Measurements from ENCODE around the gene GOLT1B.
A peak's percentile ranks its signal among the peaks of the same experiment; 100 is the strongest.

GOLT1B gene

DNA sequence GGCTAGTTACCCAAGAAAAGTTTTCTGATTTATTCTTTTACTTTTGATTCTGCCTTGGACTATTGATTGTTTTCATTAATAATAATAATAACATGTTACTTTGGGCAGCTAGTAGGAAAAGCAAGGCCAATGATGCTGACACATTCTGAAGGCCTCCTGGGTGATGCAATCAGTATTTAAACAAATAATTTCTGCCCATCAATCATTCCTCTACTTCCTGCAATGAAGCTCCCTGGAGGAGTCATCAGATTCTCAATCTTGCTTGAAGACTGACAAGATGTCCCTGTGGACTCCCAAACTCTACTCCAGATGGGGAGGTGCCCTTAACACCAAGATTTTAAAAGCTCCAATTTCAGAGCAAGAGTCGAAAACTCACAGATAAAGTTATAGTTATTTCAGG lies 24.5 kb downstream of the GOLT1B start, which contains the start of gene SPX:
SPX (plus strand) TSS at position 244 of the 400 bp plus-strand sequence. CDS start 177 bp downstream, outside the sequence.
- no peak for DNase-seq

DNA sequence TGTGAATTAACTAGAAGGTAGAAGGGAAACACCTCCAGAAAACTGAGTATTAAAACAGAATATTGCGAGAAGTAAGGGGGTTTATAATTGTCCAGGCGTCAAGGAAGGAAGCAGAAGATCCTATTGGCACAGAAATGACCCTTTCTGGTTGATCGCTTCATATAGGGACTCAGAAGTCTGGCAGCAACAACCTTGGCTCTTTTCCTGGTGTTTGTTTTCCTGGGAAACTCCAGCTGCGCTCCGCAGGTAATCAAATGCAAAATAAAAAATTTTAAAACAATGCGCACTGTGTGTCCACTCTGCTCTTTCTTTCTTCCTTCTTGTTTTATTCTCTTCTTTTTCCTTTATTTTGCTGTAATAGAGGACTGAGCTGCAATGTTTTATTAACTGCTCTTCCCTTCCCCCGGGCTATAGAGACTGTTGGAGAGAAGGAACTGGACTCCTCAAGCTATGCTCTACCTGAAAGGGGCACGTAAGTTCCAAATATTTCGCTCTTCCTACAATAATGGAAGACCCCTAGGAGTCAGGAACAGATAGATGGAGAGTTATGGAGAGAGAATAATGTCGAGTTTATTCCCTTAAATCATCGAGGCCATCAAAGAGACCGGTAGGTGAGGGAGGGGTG lies 25.2 kb downstream of the GOLT1B start:
- no peak for DNase-seq

DNA sequence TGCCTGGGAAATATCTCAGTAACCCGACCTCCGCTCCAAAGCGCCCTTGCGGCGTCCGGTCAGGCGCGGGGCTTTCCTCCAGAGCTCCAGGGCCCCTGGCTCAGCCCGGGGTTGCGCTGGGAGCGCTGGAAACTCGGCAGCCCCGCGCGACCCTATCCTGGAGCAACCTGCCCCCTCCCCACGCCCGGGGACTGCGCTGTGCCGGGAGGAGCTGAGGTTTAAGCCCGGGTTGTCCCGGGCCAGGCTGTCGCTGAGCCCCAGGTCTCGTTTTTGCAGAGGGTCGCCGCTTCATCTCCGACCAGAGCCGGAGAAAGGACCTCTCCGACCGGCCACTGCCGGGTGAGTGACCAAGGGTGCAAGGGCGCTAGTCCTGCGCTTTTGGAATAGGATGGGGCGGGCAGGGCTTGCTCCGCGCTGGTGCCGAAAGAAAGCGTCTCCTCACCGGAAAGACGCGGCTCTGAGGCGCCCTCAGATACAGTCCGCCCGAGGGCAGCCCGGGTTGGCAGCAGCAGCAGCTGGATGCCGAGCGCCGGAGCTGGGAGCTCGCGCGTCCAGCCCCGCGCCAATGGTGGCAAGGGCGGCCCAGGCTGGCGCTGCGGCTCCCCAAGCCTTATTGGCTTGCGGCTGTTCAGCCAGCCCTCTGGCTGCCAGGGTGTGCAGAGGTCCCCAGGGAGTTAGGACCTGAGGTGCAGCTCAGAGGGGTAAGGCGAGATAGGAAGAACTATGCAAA lies 26.0 kb downstream of the GOLT1B start:
- peak; percentile 21 for DNase-seq

DNA sequence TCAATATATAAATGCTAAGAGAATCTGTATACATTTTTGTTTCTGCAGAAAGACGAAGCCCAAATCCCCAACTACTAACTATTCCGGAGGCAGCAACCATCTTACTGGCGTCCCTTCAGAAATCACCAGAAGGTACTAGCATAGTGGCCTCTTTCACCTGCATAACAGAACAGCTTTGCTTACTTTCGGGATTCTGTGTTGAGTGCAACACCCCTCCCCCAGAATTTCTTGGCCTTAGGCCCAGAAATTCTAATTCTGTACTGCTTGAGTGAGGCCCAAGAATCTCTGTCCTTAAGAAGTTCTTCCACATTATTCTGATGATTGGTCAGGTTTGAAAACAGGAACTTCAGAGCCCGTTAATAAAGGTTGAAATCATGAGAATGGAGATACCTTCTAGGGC lies 27.4 kb downstream of the GOLT1B start:
- DNase-seq: no peak

DNA sequence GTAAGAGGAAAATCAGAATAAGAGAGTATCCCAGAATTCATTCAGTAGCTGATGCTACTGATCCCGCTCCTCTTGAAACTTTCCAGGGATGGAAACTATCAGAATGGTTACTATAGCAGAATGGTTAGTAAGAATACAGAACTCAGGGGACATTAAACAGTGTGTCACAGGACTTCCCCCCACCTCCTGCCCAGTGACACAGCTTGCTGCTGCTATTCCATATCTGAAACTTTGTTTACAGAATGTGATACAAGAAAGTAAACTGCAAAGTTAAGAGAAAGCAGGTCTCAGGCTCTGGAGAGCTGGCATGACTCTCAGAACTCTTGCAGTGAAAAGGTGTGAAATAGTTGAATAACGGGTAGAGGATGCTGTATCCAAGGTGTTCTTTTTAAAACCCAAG lies 27.9 kb downstream of the GOLT1B start:
- no peak for DNase-seq

DNA sequence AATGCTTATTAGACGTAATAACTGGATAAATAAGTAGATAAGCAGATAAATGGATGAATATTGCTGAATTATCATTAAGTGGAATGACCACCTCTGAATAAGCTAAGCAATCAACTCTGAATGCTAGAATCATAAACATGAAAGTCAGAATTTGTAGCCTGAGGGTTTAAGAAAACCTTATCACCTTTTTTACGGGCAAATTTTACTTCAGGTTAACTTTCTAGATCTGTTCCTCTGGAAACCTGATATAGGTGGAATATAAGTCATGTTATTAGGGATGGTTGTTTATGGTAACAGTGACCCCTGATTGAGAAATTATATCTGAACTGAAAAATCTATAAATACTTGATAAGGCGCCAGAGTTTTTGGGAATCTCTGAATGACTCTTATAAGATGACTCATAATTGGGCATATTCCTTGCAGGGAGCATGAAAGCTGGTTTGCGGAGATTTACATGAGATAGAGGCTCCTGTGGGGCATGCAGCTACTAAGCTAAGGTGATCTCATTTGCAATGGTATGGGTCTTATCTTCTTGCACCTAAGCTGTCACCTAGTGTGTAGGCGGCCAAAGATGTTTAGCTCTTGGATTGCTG lies 36.6 kb downstream of the GOLT1B start:
- DNase-seq: no peak

DNA sequence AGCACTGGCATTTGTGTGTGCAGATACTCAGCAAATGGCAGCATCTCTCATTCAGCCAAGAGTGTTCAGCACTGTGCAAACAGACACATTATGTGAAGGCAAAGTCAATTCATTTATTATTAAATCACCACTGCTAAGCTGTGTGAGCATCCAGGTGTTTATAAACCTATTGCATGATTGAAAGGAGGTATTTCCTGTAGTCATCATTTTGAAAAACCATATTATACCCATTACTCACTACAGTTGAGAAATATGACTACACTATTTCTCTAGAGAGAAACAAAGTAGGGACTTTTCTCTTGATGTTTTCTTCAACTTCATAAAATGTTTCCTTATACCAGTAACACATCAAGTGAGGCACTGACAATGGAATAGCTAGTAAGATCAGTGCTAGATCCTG lies 38.2 kb downstream of the GOLT1B start:
- DNase-seq: no peak

DNA sequence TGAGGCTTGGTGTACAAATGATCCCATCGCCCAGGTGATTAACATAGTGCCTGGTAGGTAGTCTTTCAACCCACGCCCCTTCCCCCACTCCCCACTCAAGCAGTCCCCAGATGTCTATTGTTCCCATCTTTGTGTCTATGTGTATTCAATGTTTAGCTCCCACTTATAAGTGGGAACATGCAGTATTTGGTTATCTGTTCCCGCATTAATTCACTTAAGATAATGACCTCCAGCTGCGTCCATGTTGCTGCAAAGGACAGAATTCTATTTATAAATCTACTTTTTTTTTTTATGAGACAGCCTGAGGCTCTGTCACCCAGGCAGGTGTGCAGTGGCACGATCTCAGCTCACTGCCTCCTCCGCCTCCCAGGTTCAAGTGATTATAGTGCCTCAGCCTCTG lies 40.2 kb downstream of the GOLT1B start:
- DNase-seq: no peak

DNA sequence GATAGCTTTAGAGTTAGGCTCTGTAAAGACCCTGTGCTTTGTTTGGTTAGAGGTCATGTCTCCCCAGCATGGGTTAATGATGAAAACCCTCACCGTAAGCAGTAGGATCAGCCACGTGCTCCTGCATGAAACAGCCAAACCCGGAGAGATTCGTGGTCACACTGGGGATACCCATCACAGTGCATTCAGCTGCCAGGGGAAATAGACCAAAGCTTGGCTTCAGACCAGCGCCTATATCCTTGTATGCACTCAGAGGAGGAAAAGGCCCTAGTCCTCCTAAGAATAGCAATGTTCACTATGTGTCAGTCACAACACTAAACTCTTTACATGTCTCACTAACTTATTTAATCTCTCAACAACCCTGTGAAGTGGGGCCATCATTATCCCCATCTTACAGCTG lies 40.8 kb downstream of the GOLT1B start:
- DNase-seq: no peak

DNA sequence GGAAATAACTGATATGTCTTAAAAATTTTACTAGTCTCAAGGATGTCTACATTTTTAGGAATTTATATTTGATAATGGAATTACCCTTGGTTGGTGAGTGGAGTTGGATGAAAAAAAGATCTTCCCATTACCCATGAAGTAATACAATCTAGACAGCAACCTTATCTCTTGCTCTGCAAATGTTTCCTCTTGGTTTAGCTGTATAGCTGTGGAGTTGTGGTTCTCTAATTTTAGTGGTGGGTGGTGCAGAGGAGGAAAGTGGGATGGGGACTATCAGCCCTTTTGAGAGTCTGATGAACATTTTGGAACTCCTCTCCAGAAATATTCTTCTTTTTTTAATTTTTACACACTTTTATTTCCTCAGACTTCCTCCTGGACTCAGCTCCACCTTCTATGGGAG lies 41.6 kb downstream of the GOLT1B start:
- DNase-seq: no peak

DNA sequence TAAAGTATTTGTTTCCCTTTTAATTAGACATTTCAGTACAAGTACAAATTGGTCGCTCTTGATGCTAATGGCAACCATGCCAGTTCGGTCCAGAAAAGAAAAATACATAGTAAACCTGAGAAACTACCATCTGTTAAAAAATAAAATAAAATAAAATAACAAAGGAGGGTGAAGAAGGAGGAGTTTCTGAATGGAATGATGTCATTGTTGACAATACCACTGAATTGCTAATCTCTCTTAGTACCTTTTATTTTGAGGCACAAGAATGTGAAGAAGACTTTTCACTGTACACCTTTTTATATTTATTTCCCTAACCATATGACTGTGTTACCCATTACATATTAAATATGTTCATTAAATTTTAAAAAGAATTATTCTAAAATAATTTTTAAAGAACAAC lies 44.0 kb downstream of the GOLT1B start:
- no peak for DNase-seq

DNA sequence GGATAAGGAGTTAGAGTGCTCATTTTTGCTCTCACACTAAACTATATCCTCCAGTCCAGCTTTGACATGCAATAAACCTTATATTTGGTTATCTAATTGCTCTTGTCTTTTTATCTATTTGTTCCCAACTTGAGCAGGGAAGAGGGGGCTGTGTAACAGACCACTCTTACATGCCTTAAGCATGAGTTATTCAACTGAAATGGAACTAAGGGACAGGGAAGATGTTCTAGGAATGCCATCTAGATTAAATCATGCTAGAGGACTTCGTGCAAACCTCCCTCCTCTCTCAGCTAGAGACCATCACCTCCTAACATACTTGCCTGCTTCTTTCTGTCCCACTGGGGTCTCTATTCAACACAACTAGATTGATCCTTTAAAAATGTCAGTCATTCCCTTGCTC lies 45.1 kb downstream of the GOLT1B start:
- DNase-seq: no peak

DNA sequence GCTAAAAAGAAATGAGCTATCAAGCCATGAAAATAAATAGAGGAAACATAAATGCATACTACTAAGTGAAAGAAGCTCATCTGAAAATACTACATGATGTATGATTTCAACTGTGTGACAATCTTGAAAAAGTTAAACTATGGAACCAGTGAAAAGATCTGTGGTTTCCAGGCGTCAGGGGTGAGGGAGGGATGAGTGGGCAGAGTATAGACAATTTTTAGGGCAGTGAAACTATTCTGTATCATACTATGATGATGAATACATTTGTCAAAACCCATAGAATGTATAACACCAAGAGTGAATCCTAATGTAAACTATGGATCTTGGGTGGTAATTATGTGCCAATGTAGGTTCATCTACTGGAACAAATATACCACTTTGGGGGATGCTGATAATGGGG lies 45.8 kb downstream of the GOLT1B start:
- no peak for DNase-seq

DNA sequence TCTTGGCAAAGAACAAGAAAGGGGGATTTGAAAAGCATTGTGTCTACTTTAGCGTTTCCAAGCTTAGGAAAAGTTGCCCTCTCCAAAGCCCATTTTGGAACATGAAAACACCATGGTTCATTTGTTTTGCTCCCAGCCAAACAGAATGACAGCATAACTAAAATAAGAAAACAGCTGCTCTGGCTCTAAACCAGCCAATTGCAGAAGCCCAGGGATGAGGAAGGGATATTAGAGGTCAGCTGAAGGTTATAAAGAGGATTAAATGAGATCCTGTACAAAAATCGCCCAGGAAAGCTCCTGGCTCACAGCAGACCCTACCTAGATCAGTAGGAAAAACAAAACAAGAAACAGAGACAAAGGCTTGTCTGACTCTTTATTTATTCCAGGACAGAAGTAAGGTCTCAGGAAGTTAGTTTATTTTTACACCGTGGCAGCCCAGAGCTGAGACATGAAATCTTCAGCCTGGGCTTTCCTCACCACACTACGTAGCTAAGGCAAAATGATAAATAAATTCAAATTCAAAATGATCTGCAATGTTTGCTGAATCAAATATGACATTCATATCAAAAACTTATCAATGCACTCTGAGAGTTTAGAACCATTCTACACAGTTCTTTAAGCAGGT lies 50.4 kb downstream of the GOLT1B start:
- DNase-seq: peak; percentile 5

DNA sequence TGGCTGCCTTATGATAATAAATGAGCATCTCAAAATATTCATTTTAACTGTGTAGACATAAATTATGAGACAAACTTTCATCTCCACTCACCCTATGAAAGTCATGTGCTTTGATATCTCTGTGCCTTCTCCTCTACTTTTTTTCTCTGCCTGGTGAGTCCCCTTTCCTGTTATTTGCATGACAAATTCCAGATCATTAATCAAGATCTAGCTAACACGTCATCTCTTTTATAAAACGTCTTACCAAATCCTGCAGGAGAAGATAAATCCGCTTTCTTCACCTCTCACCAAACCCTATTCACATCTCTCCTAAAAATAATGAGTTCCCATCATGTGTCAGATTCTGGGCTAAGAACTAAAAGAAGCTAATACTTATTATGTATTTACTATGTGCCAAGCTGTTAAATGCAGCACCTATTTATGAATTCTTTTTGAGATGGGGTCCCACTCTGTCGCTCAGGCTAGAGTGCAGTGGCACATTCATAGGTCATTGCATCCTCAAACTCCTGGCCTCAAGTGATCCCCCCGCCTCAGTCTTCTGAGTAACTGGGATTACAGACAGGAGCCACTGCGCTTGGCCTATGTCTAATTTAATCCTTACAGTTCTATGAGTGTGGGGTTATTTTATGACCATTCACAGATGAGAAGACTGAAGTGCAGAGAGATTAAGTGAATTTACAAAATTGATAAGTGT lies 51.2 kb downstream of the GOLT1B start:
- no peak for DNase-seq

DNA sequence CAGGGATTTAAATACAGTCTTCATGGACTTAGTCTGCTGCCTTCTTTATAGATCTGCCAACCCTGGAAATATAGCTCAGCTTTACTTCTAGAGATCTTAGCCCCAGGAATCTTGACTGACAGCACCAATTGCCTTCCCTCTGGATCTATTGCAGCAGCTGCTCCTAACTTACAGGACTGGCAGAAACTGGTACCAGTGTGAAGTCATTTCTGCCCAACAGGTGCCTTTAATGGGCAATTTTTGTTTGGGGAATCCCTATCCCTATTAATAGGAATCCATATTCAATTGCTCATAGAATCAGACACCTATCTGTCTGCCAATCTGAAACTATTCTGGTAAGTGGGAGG lies 51.7 kb downstream of the GOLT1B start:
- no peak for DNase-seq

DNA sequence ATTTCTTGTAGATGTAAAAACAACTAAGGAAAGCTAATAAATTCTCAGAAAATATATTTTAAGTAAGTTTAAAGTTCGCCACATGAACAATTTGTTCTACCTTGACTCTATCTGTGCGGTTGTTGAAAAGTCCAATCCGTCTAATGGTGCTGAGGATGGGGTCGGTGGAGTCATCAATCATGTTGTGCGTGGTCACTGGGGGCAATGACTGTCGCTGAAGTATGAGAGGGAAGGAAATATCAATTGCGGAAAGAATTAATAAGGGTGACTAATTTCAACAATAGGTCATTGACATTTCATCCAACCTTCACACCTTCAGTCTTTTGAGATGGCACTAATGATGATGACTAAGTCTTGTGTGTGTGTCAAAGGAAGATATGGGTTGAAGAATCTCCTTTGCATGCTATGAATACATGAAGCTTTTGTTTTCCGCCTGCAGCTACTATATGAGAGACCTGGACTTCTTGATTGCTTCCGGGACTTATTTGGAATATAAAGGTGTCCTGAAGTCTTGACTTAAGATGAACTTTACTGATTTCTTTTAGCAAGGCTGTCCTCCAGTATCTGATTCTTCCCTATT lies 56.6 kb downstream of the GOLT1B start:
- DNase-seq: no peak

DNA sequence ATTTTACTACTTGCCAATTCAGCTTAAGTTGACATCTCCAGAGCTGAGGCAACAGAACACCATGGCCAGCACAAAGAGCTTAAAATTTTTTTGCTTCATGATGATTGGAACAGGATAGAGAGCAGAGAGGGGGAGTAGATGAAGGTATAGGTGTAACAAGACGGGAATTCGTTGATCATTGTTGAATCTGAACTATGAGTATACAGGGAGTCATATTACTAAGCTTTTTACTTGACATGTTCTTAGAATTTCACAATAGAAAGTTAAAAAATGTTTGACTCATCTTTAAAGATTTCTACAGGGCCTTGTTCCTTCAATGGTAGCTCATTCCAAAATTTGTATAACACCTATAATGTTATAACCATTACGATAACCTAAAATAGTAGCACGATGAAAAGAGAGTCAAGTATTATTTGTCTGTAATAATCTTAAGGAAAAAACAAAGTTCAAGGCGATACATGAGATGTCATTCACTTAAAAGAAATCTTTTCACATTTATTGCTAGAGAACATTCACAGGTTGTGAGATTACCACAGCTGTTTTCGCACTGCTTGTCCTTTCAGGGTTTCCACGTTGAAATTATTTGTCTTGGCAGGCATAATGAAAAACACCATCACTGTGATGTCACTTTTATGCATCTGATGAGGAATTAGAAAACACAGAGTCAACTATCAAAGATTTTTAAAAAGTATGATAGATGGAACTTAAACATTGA lies 58.4 kb downstream of the GOLT1B start:
- DNase-seq: no peak

DNA sequence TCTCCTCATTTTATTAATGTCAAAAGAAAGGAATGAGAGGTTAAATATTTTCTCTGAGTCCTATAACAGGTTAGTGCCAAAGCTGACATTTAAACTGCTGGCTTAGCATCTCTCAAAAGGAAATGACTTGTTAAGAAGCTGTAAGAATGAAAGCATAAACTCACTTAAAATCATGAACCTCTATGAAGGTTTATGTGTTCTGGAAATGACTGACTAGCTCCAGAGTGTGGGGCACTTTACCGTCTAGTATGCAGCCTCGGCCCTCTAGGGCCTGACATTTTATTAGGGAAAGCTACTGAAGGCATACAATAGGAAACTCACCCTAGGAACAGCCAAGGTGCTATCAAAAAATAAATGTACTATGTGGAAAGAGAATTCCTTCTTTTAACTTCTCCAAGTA lies 59.6 kb downstream of the GOLT1B start:
- no peak for DNase-seq

DNA sequence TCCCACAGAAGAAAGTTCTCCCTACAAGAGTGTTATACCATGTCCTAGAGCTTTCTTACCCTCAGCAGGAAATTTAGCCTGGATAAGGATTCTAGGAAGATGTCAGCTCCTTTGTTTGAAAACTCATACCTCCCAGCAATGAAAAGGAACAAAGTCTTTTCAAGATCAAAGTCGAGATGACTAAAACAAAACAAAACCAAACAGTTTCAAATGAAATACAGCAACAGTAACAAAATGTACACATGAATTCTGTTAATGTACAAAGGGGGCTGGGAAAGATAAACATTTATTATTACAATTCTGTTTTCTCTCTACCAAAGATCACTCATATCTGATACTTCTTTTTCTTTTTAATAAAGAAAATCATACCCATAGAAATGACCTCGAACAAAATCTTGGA lies 61.3 kb downstream of the GOLT1B start:
- DNase-seq: no peak

DNA sequence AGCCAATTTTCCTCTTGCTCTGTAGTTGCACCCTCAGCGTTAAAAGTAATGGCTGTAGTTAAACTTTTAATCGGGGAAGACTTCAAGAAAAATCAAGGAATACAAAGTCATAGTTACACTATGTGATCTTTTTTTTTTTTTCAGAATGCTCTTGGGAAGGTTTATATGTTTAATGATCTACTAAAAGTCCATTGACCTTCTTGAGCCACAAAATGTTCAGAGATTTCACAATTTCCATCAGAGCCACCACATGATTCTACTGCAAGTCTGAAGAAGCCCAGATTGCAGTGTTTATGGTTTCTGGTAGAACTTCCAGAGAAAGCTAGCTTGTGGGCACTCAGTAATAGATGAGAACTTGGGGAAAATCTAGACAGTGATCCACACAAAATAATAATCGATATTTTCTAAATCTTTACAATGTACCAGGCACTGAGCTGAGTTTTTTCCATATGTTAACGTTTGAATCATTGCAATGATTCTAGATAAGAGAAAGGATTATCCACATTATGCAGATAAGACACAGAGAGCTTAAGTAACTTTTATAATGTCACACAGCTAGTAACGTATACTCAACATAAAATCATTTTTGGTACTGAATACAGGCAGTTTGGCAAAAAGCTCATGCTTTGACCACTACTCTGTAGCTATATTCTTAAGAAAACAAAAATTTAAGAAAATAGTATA lies 64.8 kb downstream of the GOLT1B start:
- no peak for DNase-seq

DNA sequence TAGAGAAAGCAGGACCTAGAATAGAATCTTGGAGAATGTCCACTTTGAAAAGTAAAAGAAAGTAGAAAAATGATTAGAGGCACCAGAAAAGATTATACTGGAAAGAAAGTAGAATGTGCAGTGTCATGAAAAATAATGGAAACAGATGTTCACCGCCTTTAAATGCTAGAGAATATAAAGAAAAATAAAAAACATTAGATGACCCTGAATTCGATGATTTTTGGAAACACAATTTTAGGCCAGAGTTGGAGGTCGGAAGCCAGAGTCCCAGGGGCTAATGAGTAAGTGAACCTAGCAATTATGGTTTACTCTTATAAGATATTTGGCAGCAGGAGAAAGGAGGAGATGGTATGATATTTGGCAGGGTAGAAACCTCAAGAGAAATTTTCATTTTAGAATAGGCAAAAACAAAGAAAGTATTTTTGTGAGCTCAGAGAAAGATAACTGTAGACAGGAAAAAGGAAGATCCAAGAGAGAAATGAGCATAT lies 65.4 kb downstream of the GOLT1B start:
- no peak for DNase-seq
